Activated T-cell treated with anti-CD3 and anti-CD28 coated beads, Interleukin-2, amount 50 U/mL, for 48 hours (primary cell): ENCODE data around the gene IL9.
A peak's percentile ranks its signal among the peaks of the same experiment; 100 is the strongest.

Experiments
- DNase-seq, 2 experiments: peaks; one replicate each; pipeline ENCODE4 v3.0.0-alpha.2; 2020

IL9 gene

GRCh38 chr5:135895474-135896006, at the start of gene IL9:
Gene IL9, minus strand, starts transcription at chr5:135895841. Its CDS starts 25 bp downstream, at chr5:135895816.
- peak in 1 of 2 experiments; percentile 32 for DNase-seq

GRCh38 chr5:135944967-135945560, 49.4 kb upstream of the IL9 start:
- DNase-seq, result peak in 1 of 2 experiments; percentile 24

GRCh38 chr5:135944564-135944963, 48.9 kb upstream of the IL9 start:
- no peak for DNase-seq

GRCh38 chr5:135942202-135942771, 46.6 kb upstream of the IL9 start:
- DNase-seq, result no peak

GRCh38 chr5:135941711-135942110, 46.1 kb upstream of the IL9 start:
- DNase-seq, result no peak

GRCh38 chr5:135937245-135937911, 41.7 kb upstream of the IL9 start:
- no peak for DNase-seq

GRCh38 chr5:135934939-135935338, 39.3 kb upstream of the IL9 start:
- DNase-seq, result no peak

- no peak for DNase-seq
These were observed 35.3 kb upstream of the IL9 start for GRCh38 chr5:135930949-135931295.

- no peak for DNase-seq
These were observed 34.6 kb upstream of the IL9 start for GRCh38 chr5:135930029-135930948.

- no peak for DNase-seq
These were observed 25.7 kb upstream of the IL9 start for GRCh38 chr5:135921388-135921787.

GRCh38 chr5:135920199-135920598, 24.6 kb upstream of the IL9 start:
- no peak for DNase-seq

- no peak for DNase-seq
These were observed 21.1 kb upstream of the IL9 start for GRCh38 chr5:135916638-135917263.

- DNase-seq, result no peak
These were observed 19.9 kb upstream of the IL9 start for GRCh38 chr5:135915466-135916001.

- DNase-seq, result no peak
These were observed 18.3 kb upstream of the IL9 start for GRCh38 chr5:135913713-135914626.

- DNase-seq, result no peak
These were observed 9.5 kb upstream of the IL9 start for GRCh38 chr5:135905144-135905543.

- no peak for DNase-seq
These were observed 6.0 kb upstream of the IL9 start for GRCh38 chr5:135901633-135902032.

- no peak for DNase-seq
These were observed 4.6 kb upstream of the IL9 start for GRCh38 chr5:135900276-135900675.

- no peak for DNase-seq
These were observed 3.0 kb upstream of the IL9 start for GRCh38 chr5:135898651-135899050.

- DNase-seq, result no peak
These were observed 852 bp downstream of the IL9 start for GRCh38 chr5:135894789-135895188.

- DNase-seq, result no peak
These were observed 1.4 kb downstream of the IL9 start for GRCh38 chr5:135894276-135894675.

- no peak for DNase-seq
These were observed 3.9 kb downstream of the IL9 start for GRCh38 chr5:135891791-135892190.
